Heart left ventricle (tissue), 13 donors: ENCODE measurements around the gene KPTN.

Experiments
- CTCF ChIP-seq, 12 donors: fragments of 200-600 bp; sonication (generic) in 4 of 12; IDR thresholded peaks; one replicate each; pipeline versions ENCODE4 v1.5.0 to v1.8.0; 2018 to 2022; ENCODE audit warnings: antibody characterized with exemption in 12 of 12, mild to moderate bottlenecking in 5 of 12
- POLR2A ChIP-seq, 2 donors: fragments of 450-650 bp; IDR thresholded peaks; one replicate each; pipeline ENCODE4 v1.6.1; 2017; ENCODE audit warnings: antibody characterized with exemption in 2 of 2, mild to moderate bottlenecking in 2 of 2, moderate library complexity in 2 of 2
- donor health status: ischemic (EF 13 %, LVEDD 7.1; RV severe dilation, severe dysfunction).
- donor health status: DM: no; HTN: yes; CAD: no.
- donor health status: DM: no; HTN: no; CAD: no.
- donor health status: ischemic (EF 25% LVEDD 6.9; RV normal size, moderate dysfunction).
- donor health status: ischemic (EF 25% LVEDD 5.7; RV mildly dilated, moderate dysfunction).
- donor health status: ischemic (EF 35%, LVEDD 5.7; RV mildly dilated, moderate dysfunction).
- donor health status: nonischemic (EF 11% LVEDD 7.7; RV severe dilation, severe dysfunction).
- donor health status: DM: yes; HTN: yes; CAD: no.
- donor health status: PGD.
- donor health status: ischemic (EF 29% LVEDD 5.4; RV normal size, mild dysfunction).
- donor health status: nonischemic (EF 23%, LVEDD 6.1; RV moderate dilation, normal function).

GRCh38 chr19:47437500-47437899, 46.5 kb downstream of the KPTN start:
- TF ChIP-seq CTCF (IDR thresholded peaks at IDR 0.05) = no peak
- no peak for TF ChIP-seq POLR2A (IDR thresholded peaks at IDR 0.05)
